HG02840 (cell line): ENCODE measurements around the gene JARID2.

ENCODE experiments used
- ATAC-seq: cut with Tn5 transposase; IDR thresholded peaks from one replicate; pipeline ENCODE4 v1.9.1; 2021; ENCODE audit warnings: mild to moderate bottlenecking, moderate library complexity, moderate number of reproducible peaks; ENCODE audit not compliant: unreplicated experiment, low FRiP score

Gene JARID2

GRCh38 chr6:15496345-15497131 lies 250.7 kb downstream of the JARID2 start:
- ATAC-seq, result no peak

GRCh38 chr6:15498640-15499039 lies 252.8 kb downstream of the JARID2 start:
- ATAC-seq, result no peak

- no peak for ATAC-seq
Observed at GRCh38 chr6:15499125-15499524, 253.3 kb downstream of the JARID2 start.

- no peak for ATAC-seq
Observed at GRCh38 chr6:15499591-15499990, 253.7 kb downstream of the JARID2 start.

GRCh38 chr6:15500078-15500740 lies 254.3 kb downstream of the JARID2 start:
- no peak for ATAC-seq

- ATAC-seq, result no peak
Observed at GRCh38 chr6:15500901-15501825, 255.3 kb downstream of the JARID2 start.

GRCh38 chr6:15501826-15502445 lies 256.1 kb downstream of the JARID2 start:
- ATAC-seq, result no peak

GRCh38 chr6:15502446-15503345 lies 256.8 kb downstream of the JARID2 start:
- ATAC-seq, result no peak

- ATAC-seq, result no peak
Observed at GRCh38 chr6:15503346-15503680, 257.4 kb downstream of the JARID2 start.

- ATAC-seq, result no peak
Observed at GRCh38 chr6:15504040-15504495, 258.2 kb downstream of the JARID2 start.

GRCh38 chr6:15504581-15505350 lies 258.9 kb downstream of the JARID2 start:
- no peak for ATAC-seq

- ATAC-seq, result no peak
Observed at GRCh38 chr6:15505463-15505918, 259.6 kb downstream of the JARID2 start.

- no peak for ATAC-seq
Observed at GRCh38 chr6:15506066-15506465, 260.2 kb downstream of the JARID2 start.

- ATAC-seq, result no peak
Observed at GRCh38 chr6:15507221-15507620, 261.4 kb downstream of the JARID2 start.

GRCh38 chr6:15507746-15508145 lies 261.9 kb downstream of the JARID2 start:
- ATAC-seq, result no peak

GRCh38 chr6:15508441-15508871 lies 262.6 kb downstream of the JARID2 start:
- ATAC-seq, result no peak

- no peak for ATAC-seq
Observed at GRCh38 chr6:15508931-15509330, 263.1 kb downstream of the JARID2 start.

GRCh38 chr6:15509335-15509933 lies 263.6 kb downstream of the JARID2 start:
- no peak for ATAC-seq
